ENCODE data around the gene NFATC2IP. TPM values are rescaled to one million over a fixed set of nuclear protein-coding genes. Genes with fewer than 3 reads are reported as not detected.
A peak's percentile ranks its signal among the peaks of the same experiment; 100 is the strongest.

NFATC2IP gene
- polyA plus RNA-seq, 1 donor (not counting 4 experiments of a cell fraction or from before 2014, with no cell fraction given): 56.5 TPM

DNA sequence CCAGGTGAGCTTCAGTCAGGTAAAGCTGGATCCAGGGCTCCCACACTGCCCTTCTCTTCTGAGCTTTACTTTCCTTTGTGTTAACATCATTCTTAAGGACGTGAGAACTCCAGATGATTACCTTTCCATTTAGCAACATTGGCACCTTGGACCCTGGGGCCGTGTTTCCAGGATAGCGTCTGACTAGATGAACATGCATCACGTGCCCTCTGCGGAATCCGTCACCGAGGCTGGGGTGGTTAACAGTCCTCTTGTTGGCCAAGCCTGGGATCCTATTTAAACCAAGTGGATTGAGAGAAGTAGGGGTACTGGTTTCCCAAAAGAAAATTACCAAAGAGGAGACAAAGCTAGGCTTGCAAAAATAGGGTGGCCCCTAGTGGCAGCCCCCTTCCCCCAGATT, 30.2 kb downstream of the NFATC2IP start:
- no peak overlapping the region for H2AFZ ChIP-seq (ENCODE audit: control insufficient read depth, low read length)
- peaks cover 11% of the 10 kb centered on the region for H3K79me2 ChIP-seq (ENCODE audit: control insufficient read depth, insufficient read depth, low read length)
- H4K20me1 ChIP-seq (ENCODE audit: control insufficient read depth, extremely low read depth, insufficient read depth, low read length): no peaks in the 10 kb centered on the region
- no peaks in the 10 kb centered on the region for H3K9me1 ChIP-seq (ENCODE audit: control insufficient read depth, extremely low read depth, insufficient read depth, low read length)
- dilution Hi-C loops (cut with MboI; ENCODE audit: extremely low pct_ligation_motif_present, low sequenced_read_pairs): no loop called here
- TF ChIP-seq EZH2 (IDR thresholded peaks at IDR 0.05; ENCODE audit: low read length) (no peak), CTCF (optimal IDR thresholded peaks at IDR 0.05 in 1 of 3, IDR thresholded peaks at IDR 0.05 in 1 of 3, conservative IDR thresholded peaks at IDR 0.05 in 1 of 3; ENCODE audit: extremely low read depth in 1 of 3, insufficient read depth in 2 of 3, low read length in 3 of 3) (no peak)
- no peak overlapping the region for H3K4me2 ChIP-seq (ENCODE audit: control insufficient read depth, extremely low read depth, insufficient read depth, low read depth, low read length)
- no peaks in the 10 kb centered on the region for H3K9me3 ChIP-seq (ENCODE audit: control insufficient read depth, low read depth, low read length)
- no peaks in the 10 kb centered on the region for H3K4me1 ChIP-seq (ENCODE audit: control insufficient read depth, extremely low read depth, insufficient read depth, low read length)
- no peak overlapping the region for H3K27ac ChIP-seq (ENCODE audit: control insufficient read depth, insufficient read depth, low read length)
- no peak overlapping the region for H3K4me3 ChIP-seq (ENCODE audit: control insufficient read depth in 2 of 3, extremely low read depth in 1 of 3, insufficient read depth in 2 of 3, low read depth in 1 of 3, low read length in 3 of 3)
- DNase-seq (ENCODE audit: low read depth, low spot score): no peak
- no peak overlapping the region for H3K9ac ChIP-seq (ENCODE audit: control insufficient read depth, extremely low read depth, insufficient read depth, low read length)
- H3K27me3 ChIP-seq (ENCODE audit: control insufficient read depth, extremely low read depth, insufficient read depth, low read length): no peaks in the 10 kb centered on the region
- no peak for FAIRE-seq
- peaks cover 26 to 32% of the 10 kb centered on the region in 2 experiments for H3K36me3 ChIP-seq (ENCODE audit: control insufficient read depth in 2 of 2, extremely low read depth in 1 of 2, insufficient read depth in 2 of 2, low read length in 2 of 2)

DNA sequence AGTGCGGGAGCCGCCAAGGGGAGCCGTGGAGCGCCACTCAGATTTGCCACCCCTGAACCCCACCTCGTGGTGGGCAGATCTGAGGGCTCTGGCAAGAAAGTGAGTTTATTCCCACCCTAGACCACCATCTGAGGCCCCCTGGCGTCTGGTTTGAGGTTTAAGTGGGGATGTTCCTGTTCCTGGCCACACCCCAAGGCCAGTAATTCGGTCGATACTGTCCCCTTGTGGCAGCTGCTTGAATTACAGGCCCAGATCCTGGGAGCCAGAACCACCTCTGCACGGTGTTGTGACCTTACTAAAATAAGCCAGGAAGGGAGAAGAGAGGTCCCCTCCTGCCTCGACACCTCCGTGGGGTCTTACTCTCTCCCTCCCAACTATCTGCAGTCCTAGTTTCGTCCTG, 30.8 kb downstream of the NFATC2IP start:
- Histone ChIP-seq H3K27me3 (ENCODE audit: control insufficient read depth, extremely low read depth, insufficient read depth, low read length) (no peaks in the 10 kb centered on the region), H3K4me2 (ENCODE audit: control insufficient read depth, extremely low read depth, insufficient read depth, low read depth, low read length) (no peak overlapping the region), H3K9me1 (ENCODE audit: control insufficient read depth, extremely low read depth, insufficient read depth, low read length) (no peaks in the 10 kb centered on the region), H3K79me2 (ENCODE audit: control insufficient read depth, insufficient read depth, low read length) (peaks cover 8% of the 10 kb centered on the region), H3K36me3 (ENCODE audit: control insufficient read depth in 2 of 2, extremely low read depth in 1 of 2, insufficient read depth in 2 of 2, low read length in 2 of 2) (peaks cover 26 to 31% of the 10 kb centered on the region in 2 experiments), H3K4me1 (ENCODE audit: control insufficient read depth, extremely low read depth, insufficient read depth, low read length) (no peaks in the 10 kb centered on the region), H3K9me3 (ENCODE audit: control insufficient read depth, low read depth, low read length) (no peaks in the 10 kb centered on the region), H3K9ac (ENCODE audit: control insufficient read depth, extremely low read depth, insufficient read depth, low read length) (no peak overlapping the region), H4K20me1 (ENCODE audit: control insufficient read depth, extremely low read depth, insufficient read depth, low read length) (no peaks in the 10 kb centered on the region), H3K27ac (ENCODE audit: control insufficient read depth, insufficient read depth, low read length) (no peak overlapping the region), H2AFZ (ENCODE audit: control insufficient read depth, low read length) (no peak overlapping the region), H3K4me3 (ENCODE audit: control insufficient read depth in 2 of 3, extremely low read depth in 1 of 3, insufficient read depth in 2 of 3, low read depth in 1 of 3, low read length in 3 of 3) (no peak overlapping the region)
- FAIRE-seq (no peak), DNase-seq (ENCODE audit: low read depth, low spot score) (no peak)
- dilution Hi-C loops (cut with MboI; ENCODE audit: extremely low pct_ligation_motif_present, low sequenced_read_pairs): no loop called here
- TF ChIP-seq CTCF (optimal IDR thresholded peaks at IDR 0.05 in 1 of 3, IDR thresholded peaks at IDR 0.05 in 1 of 3, conservative IDR thresholded peaks at IDR 0.05 in 1 of 3; ENCODE audit: extremely low read depth in 1 of 3, insufficient read depth in 2 of 3, low read length in 3 of 3) (peak; percentile 59 to 87 (median 83)), EZH2 (IDR thresholded peaks at IDR 0.05; ENCODE audit: low read length) (no peak)
